Measurements from ENCODE around the gene RABEP2.
A peak's percentile ranks its signal among the peaks of the same experiment; 100 is the strongest.
"Not testable (repeated sequence)": the region's sequence is repeated elsewhere in the genome, so short reads cannot be mapped to it uniquely, and the experiment has no call there.

RABEP2 gene

DNA sequence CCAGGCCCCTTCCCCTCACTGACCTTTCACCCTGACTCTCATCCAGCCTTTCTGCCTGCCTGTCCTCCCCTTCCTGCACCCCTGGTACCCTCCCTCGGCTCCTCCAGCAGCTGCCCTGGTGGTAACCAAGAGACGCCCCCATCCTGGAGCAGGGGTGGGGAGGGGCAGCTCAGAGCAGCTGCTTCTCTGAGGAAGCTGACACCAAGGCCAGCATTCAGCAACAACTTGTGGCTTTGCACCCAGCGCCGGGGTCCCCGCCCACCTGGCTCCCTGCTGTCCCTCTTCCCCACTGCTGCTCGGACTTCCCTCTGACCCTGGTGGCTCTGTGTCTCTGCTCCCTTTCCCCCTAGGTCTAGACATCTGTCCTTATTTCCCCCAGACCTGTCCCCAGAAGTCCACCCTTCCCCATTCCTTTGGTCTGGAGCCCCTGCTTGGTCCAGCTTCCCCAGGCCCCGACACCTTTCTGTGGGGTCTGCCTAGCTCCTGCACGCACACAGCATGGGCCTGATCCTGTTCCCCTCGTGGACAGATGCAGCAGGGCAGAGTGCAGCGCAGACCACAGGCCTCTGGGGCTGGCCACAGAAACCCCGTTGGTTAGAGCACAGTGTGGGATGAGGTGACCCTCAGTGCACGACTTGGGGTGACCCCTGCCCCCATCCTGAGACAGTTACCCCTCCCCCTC is 47.9 kb downstream of the RABEP2 start:
- no peak for DNase-seq

DNA sequence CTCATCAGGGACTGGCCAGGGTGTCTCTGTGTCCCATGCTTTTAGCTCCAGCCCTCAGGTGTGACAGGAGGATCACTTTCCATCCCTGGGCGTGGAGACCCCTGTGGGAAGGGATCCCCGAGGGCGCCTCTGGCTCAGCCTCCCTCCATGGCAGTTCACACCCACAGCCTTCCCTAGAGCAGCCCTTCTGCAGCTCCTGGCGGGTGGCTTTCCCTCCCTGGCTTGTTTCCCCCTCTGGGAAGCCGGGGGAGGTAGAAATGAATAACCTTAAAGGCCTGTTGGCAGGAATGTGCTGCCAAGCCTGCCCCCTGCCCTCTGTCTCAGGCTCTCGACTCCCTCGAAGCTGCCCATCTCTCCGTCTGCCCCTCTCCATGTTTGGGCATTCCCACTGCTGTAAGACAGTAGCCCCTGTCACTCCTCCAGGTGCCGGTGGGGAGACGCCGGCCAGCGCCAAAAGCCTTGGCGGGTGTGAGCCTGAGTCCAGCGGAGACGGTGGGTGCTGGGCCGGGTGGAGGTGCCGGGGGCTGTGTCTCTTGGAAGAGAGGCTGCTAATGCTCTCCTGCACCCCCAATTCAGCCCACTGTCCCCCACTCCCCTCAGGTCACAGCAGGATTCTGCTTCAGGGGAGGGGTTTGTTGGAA is 48.9 kb downstream of the RABEP2 start:
- no peak for DNase-seq

- DNase-seq, result no peak
Measured at GRCh38 chr16:28875134-28876018, 49.7 kb downstream of the RABEP2 start.

DNA sequence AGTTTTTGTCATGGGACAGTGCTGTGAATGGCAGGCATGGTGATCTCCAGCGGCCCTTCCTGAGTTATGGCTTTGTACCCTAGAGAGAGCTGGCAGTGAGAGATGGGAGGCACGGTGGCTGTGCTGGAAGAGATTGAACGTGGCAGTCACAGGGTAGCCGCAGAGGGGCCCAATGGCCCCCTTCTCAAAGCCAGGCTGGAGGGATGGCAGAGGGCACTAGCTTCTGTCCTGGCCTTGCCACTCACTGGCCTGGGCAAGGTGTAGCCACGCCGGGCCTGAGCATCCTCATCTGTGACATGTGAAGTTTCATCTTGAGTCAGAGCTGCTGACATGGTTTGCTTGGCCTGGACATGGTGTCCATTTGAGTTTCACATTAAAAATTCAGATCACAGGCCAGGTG is 50.6 kb downstream of the RABEP2 start:
- no peak for DNase-seq

DNA sequence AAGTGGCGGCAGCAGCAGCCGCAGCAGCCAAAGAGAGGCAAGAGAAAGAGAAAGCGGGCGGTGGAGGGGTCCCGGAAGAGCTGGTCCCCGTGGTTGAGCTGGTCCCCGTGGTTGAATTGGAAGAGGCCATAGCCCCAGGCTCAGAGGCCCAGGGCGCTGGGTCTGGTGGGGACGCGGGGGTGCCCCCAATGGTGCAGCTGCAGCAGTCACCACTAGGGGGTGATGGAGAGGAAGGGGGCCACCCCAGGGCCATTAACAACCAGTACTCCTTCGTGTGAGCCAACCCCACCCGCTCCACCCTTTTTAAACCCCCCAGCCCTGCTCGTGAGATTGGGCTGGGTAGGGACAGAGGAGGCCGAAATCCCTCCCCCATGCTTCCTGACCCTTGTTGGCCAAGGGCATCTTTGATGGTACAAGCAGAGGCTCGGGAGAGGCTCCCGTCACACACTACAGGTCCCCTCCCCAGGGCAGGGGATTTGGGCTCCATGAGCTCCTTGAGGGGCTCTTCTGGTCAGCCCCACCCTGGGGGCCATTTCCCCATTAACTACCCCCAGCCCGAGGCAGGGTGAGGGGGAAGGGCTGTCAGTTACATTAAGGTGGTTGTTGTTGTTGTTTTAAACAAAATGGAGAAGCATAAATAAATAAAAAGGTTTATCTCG is 51.4 kb downstream of the RABEP2 start:
- peak; percentile 63 to 67 for DNase-seq

DNA sequence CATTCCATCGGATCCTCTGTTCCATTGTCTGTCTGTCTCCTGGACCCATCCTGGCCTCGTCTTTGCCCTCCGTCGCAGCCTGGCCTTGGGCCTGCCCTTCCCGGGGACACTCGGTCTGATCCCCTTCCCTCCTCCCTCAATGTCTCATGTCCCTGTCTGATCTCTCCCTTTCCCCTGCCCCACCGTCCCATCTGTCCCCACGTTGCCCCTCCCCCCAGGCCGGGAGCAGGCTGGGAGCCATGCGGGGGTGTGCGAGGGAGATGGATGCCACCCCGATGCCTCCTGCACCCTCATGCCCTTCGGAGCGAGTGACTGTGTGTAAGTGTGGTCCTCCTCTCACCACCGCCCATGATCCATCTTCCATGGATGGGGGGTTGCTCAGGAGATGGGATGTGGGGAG is 52.1 kb downstream of the RABEP2 start:
- DNase-seq, result no peak

DNA sequence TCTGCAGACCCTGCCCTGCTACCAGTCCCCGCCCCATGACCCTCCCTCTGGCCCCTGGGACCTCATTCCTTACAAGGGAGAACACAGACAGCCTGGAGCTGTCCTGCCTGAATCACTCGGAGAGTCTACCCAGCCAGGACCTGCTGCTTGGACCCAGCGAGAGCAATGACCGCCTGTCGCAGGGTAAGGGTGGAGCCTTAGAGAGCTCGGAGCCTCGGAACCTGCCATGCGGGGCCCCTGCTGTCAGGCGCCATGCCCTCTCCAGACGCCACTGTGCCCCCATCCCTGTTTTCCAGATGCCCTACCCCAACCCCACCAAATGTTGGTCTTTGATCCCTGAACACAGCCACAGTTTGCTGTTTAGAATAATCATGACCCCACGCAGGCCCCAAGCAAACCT is 55.8 kb downstream of the RABEP2 start:
- DNase-seq, result no peak

- not testable (repeated sequence) for DNase-seq
Measured at GRCh38 chr16:28867646-28868045, 57.4 kb downstream of the RABEP2 start.

DNA sequence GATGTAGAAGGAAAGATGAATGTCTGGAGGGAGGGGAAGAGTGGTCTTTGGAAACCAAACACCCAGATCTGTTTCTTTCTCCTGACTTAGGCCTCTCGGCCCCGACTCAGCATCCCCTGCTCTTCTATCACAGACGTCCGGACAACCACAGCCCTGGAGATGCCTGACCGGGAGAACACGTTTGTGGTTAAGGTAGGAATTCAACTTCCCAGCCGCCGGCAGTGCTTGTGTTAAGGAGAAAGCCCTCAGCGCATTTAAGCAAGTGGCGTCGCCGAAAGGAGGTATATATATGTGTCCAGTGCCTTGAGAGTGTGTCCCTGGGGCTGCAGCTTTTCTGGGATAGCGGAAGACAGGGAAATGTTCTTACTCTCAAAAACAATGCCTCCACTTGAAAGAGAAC is 57.8 kb downstream of the RABEP2 start:
- DNase-seq, result no peak

GRCh38 chr16:28866454-28866804 is 58.6 kb downstream of the RABEP2 start:
- no peak for DNase-seq

GRCh38 chr16:28865722-28866453 is 59.1 kb downstream of the RABEP2 start:
- DNase-seq, result no peak

- no peak for DNase-seq
Measured at GRCh38 chr16:28865001-28865688, 59.9 kb downstream of the RABEP2 start.

- no peak for DNase-seq
Measured at GRCh38 chr16:28863929-28864793, 60.9 kb downstream of the RABEP2 start.

GRCh38 chr16:28859326-28859725 is 65.7 kb downstream of the RABEP2 start:
- DNase-seq, result no peak

DNA sequence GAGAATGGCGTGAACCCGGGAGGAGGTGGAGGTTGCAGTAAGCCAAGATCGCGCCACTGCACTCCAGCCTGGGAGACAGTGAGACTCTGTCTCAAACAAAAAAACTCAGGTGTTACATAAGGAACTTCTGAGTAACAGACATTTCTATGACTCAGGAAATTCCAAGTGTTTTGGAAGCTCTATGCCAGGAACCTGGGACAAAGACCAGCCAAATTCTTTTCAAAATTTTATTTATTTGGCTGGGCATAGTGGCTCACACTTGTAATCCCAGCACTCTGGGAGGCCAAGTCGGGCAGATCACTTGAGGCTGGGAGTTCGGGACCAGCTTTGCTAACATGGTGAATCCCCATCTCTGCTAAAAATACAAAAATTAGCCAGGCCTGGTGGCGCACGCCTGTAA is 66.6 kb downstream of the RABEP2 start:
- DNase-seq, result no peak
